ENCODE results near the gene PDIA5. TPM values are rescaled to one million over a fixed set of nuclear protein-coding genes. Genes with fewer than 3 reads are reported as not detected.
A peak's percentile ranks its signal among the peaks of the same experiment; 100 is the strongest.

PDIA5 gene
- polyA plus RNA-seq, result 1.4 and 4.9 TPM in 2 replicates
- 0.73 and 2.3 TPM in 2 replicates for polyA minus RNA-seq

DNA sequence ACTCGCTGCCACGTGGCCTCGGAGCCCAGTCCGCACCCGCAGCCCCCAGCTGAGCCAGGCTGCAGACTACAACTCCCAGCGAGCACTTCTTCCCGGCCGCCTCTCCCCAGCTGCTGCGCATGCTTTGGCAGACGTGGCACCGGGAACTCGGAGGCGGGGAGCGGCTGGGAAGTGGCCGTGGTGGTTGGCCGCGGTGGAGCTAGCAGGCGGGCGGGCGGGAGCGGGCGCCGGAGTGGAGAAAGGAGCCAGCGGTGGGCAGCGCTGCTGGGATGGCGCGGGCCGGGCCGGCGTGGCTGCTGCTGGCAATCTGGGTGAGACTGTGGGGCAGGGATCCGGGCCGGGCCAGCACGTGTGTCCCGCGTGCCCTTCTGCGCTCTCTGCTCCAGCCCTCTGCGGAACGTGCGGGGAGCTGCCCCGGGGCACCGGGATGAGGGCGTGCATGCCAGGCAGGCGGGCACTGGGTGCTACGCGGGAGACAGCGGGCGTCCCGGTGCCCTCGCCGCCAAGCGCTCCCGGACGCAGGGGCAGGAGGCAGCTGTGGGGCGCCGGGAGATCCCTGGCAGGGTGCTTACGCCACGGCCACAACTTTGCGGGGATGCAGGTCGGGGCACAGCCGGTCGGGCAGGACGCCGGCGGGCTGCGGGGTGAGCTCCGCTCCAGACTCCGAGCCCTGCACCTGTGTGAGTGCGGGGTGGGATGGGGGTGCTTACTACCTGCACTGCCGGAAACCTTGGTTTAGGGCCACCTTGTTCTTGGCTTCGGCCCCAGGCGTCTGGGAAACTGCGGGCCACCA lies at the start of gene PDIA5:
PDIA5 (plus strand) TSS at position 130 of the 793 bp plus-strand sequence; CDS start at position 270, 140 bp downstream.
- no peak within 1 kb of the TSS for H3K27ac ChIP-seq (ENCODE audit: low read length)
- H3K9me3 ChIP-seq (ENCODE audit: low read length), result no peaks in the 10 kb centered on the region
- H4K20me1 ChIP-seq (ENCODE audit: insufficient read depth), result no peaks in the 10 kb centered on the region
- H2AFZ ChIP-seq (ENCODE audit: low read depth, low read length), result peak within 1 kb of the TSS; percentile 87
- no peaks in the 10 kb centered on the region for H3K36me3 ChIP-seq (ENCODE audit: insufficient read depth, low read length)
- no peaks in the 10 kb centered on the region for H3F3A ChIP-seq (ENCODE audit: insufficient read depth, low read length, poor library complexity, severe bottlenecking)
- H3K4me3 ChIP-seq (ENCODE audit: low read length), result peak within 1 kb of the TSS; percentile 97
- TF ChIP-seq, protein P1, sequence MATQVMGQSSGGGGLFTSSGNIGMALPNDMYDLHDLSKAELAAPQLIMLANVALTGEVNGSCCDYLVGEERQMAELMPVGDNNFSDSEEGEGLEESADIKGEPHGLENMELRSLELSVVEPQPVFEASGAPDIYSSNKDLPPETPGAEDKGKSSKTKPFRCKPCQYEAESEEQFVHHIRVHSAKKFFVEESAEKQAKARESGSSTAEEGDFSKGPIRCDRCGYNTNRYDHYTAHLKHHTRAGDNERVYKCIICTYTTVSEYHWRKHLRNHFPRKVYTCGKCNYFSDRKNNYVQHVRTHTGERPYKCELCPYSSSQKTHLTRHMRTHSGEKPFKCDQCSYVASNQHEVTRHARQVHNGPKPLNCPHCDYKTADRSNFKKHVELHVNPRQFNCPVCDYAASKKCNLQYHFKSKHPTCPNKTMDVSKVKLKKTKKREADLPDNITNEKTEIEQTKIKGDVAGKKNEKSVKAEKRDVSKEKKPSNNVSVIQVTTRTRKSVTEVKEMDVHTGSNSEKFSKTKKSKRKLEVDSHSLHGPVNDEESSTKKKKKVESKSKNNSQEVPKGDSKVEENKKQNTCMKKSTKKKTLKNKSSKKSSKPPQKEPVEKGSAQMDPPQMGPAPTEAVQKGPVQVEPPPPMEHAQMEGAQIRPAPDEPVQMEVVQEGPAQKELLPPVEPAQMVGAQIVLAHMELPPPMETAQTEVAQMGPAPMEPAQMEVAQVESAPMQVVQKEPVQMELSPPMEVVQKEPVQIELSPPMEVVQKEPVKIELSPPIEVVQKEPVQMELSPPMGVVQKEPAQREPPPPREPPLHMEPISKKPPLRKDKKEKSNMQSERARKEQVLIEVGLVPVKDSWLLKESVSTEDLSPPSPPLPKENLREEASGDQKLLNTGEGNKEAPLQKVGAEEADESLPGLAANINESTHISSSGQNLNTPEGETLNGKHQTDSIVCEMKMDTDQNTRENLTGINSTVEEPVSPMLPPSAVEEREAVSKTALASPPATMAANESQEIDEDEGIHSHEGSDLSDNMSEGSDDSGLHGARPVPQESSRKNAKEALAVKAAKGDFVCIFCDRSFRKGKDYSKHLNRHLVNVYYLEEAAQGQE (IDR thresholded peaks at IDR 0.05; ENCODE audit: borderline replicate concordance), result peak; percentile 28
- peak; percentile 60 for TF ChIP-seq SMC3 (conservative IDR thresholded peaks at IDR 0.05; ENCODE audit: poor library complexity)
- no peak for TF ChIP-seq POLR2AphosphoS5 (IDR thresholded peaks at IDR 0.05)
- TF ChIP-seq EP300 (conservative IDR thresholded peaks at IDR 0.05; ENCODE audit: poor library complexity, severe bottlenecking), result no peak
- TF ChIP-seq RAD21 (conservative IDR thresholded peaks at IDR 0.05), result peak; percentile 52
- TF ChIP-seq MXI1 (conservative IDR thresholded peaks at IDR 0.05; ENCODE audit: poor library complexity, severe bottlenecking), result peak; percentile 98
- H3K27me3 ChIP-seq (ENCODE audit: insufficient read depth, low read depth, low read length), result peaks cover 17% of the 10 kb centered on the region
- peak within 1 kb of the TSS; percentile 51 for H3K4me2 ChIP-seq (ENCODE audit: low read length)
- peak within 1 kb of the TSS; percentile 44 for H3K9ac ChIP-seq (ENCODE audit: low read length)
- H3K79me2 ChIP-seq (replicated peaks; ENCODE audit: insufficient read depth, low read length), result no peaks in the 10 kb centered on the region
- H3K9me2 ChIP-seq (ENCODE audit: insufficient read depth, low read length), result no peaks in the 10 kb centered on the region

DNA sequence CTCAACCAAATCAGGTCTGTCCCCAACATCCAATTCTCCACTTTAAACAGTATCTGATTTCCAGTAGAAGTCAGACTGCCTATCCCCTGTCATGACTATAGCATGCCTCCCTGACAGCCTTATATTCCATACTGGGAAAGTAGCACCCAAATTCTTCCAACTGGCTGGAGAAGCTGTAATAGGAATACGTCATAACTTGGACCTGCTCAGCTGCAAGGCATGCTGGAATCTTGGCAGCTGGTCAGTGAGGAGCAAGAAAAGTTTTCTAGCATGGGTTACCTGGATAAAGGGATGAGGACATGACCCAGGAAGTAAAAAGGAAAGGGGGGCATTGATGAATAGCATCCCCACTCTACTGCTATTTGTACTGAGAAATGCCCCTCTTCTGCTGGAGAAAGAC lies 48.1 kb upstream of the PDIA5 start:
- H3F3A ChIP-seq (ENCODE audit: insufficient read depth, low read length, poor library complexity, severe bottlenecking), result no peaks in the 10 kb centered on the region
- H4K20me1 ChIP-seq (ENCODE audit: insufficient read depth), result no peaks in the 10 kb centered on the region
- no peaks in the 10 kb centered on the region for H3K9me2 ChIP-seq (ENCODE audit: insufficient read depth, low read length)
- TF ChIP-seq, protein P2, sequence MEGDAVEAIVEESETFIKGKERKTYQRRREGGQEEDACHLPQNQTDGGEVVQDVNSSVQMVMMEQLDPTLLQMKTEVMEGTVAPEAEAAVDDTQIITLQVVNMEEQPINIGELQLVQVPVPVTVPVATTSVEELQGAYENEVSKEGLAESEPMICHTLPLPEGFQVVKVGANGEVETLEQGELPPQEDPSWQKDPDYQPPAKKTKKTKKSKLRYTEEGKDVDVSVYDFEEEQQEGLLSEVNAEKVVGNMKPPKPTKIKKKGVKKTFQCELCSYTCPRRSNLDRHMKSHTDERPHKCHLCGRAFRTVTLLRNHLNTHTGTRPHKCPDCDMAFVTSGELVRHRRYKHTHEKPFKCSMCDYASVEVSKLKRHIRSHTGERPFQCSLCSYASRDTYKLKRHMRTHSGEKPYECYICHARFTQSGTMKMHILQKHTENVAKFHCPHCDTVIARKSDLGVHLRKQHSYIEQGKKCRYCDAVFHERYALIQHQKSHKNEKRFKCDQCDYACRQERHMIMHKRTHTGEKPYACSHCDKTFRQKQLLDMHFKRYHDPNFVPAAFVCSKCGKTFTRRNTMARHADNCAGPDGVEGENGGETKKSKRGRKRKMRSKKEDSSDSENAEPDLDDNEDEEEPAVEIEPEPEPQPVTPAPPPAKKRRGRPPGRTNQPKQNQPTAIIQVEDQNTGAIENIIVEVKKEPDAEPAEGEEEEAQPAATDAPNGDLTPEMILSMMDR (IDR thresholded peaks at IDR 0.05; ENCODE audit: poor library complexity, severe bottlenecking), result no peak
- no peak for TF ChIP-seq TAF1 (IDR thresholded peaks at IDR 0.05; ENCODE audit: low read depth)
- TF ChIP-seq POLR2AphosphoS5 (IDR thresholded peaks at IDR 0.05), result no peak
- TF ChIP-seq, protein P1 (IDR thresholded peaks at IDR 0.05; ENCODE audit: borderline replicate concordance), result no peak
- no peak for TF ChIP-seq EP300 (conservative IDR thresholded peaks at IDR 0.05; ENCODE audit: poor library complexity, severe bottlenecking)
- TF ChIP-seq MXI1 (conservative IDR thresholded peaks at IDR 0.05; ENCODE audit: poor library complexity, severe bottlenecking), result no peak
- no peak for TF ChIP-seq RAD21 (conservative IDR thresholded peaks at IDR 0.05)
- TF ChIP-seq SMC3 (conservative IDR thresholded peaks at IDR 0.05; ENCODE audit: poor library complexity), result no peak
- no peak for TF ChIP-seq EZH2 (IDR thresholded peaks at IDR 0.05; ENCODE audit: borderline replicate concordance, insufficient read depth, low read length, poor library complexity, severe bottlenecking)
- H3K36me3 ChIP-seq (ENCODE audit: insufficient read depth, low read length), result no peaks in the 10 kb centered on the region
- no peak overlapping the region for H3K9ac ChIP-seq (ENCODE audit: low read length)
- no peaks in the 10 kb centered on the region for H3K27me3 ChIP-seq (ENCODE audit: insufficient read depth, low read depth, low read length)
- H3K4me2 ChIP-seq (ENCODE audit: low read length), result no peak overlapping the region
- H2AFZ ChIP-seq (ENCODE audit: low read depth, low read length), result no peak overlapping the region
- H3K79me2 ChIP-seq (replicated peaks; ENCODE audit: insufficient read depth, low read length), result no peaks in the 10 kb centered on the region
- no peak overlapping the region for H3K27ac ChIP-seq (ENCODE audit: low read length)
- no peak overlapping the region for H3K4me3 ChIP-seq (ENCODE audit: low read length)
- H3K9me3 ChIP-seq (ENCODE audit: low read length), result no peaks in the 10 kb centered on the region
